NCI-H128 (cell line): ENCODE data around the gene SPINDOC.
A peak's percentile ranks its signal among the peaks of the same experiment; 100 is the strongest.

Source experiments
- DNase-seq: peaks from one replicate; lab custom pipeline; 2025; ENCODE audit not compliant: unreplicated experiment; lab: John Stamatoyannopoulos, UW

SPINDOC gene

GRCh38 chr11:63832336-63832735 lies 19.1 kb downstream of the SPINDOC start:
- DNase-seq: no peak

DNA sequence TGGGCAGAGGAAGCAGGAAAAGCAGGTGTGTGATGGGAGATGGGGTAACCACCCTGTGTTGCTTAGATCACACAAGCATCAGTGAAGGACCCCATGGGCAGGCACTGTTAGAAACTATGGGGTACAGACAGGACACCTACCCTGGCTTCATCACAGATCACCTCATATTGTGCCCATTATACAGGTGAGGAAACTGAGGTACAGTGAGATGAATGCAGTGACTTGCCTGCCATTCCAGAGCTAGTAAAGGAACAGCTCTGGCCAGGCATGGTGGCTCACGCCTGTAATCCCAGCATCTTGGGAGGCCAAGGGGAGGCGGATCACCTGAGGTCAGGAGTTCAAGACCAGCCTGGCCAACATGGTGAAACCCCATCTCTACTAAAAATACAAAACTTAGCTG lies 19.8 kb downstream of the SPINDOC start:
- no peak for DNase-seq

DNA sequence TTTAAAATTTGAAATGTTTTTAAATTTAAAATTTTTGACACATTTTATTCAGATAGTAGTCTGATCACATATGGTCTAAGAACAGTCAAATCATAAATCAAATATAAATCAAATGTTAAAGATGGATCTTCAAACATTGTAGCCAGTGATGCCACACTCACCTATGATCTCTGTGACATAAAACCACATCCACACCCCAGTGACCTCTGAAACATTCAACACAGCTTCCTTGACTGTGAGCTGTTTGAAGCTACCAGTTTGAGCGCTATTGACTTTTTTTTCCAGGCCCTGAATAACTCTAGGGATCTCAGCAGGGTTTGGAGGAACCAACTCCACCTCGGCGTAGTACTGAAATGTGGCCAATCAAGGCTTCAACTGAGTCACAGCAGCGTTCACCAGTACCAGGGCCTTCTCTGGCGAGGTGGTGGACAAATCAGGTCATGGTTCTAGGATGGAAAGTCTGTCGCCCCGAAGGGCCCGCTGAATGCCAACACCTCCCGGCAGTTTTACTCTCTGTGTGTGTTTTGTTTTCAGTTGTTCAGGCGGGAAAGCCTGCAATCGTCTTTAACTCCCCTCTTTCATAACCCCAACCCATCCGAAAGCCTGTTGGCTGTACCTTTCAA lies 21.4 kb downstream of the SPINDOC start:
- DNase-seq: no peak

GRCh38 chr11:63835158-63835545 lies 21.9 kb downstream of the SPINDOC start:
- DNase-seq: no peak

- DNase-seq: peak; percentile 86
These were observed 23.9 kb downstream of the SPINDOC start for GRCh38 chr11:63837027-63837688.

DNA sequence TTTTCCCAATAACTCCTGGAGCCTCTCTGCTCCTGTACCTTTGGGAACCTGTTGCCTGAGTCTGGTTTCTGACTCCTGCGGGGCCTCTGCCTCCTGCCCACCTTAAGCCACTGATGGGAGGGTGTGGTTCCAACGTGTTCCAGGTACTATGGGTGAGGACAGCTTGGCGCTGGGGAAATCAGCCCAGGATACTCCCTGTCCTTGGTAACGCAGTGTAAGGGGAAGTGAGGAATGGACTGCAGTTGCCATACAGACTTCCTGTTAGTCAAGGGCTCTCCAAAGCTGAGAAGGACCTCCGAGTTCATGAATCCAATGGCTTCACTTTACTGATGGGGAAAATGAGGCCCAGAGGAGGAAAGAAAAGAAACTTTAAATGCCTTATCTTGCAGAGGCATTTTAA lies 24.5 kb downstream of the SPINDOC start:
- DNase-seq: no peak

DNA sequence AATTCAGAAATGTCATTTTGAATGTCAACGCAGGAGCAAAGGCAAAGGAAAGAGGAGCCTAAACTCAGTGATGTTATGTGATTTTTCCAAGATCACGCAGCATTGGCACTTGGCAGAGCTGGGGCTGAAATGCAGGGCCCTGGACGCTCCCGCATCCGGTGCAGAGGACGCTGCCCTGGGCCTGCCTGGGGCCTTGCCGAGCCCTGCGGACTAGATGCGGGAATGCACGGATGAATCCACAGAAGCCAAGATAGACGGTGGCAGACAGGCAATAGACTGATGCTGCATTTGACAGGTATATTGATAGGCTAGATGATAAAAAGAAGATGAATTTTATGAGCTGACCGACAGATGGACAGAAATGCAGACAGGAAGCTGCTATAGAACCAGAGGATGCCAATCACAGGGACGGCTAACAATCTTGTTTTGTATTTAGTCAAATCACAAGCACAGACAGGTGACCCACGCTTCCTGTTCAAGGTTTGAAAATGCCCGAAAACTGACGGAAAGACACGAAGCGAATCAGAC lies 25.0 kb downstream of the SPINDOC start:
- no peak for DNase-seq

- peak; percentile 100 for DNase-seq
These were observed 25.6 kb downstream of the SPINDOC start, which contains the start of gene MARK2 for GRCh38 chr11:63838678-63839507. Gene MARK2, plus strand, starts transcription at chr11:63839110. Its CDS starts 397 bp downstream, at chr11:63839507.

- DNase-seq: no peak
These were observed 26.5 kb downstream of the SPINDOC start for GRCh38 chr11:63839508-63840355.

- DNase-seq: no peak
These were observed 27.3 kb downstream of the SPINDOC start for GRCh38 chr11:63840356-63841060.

DNA sequence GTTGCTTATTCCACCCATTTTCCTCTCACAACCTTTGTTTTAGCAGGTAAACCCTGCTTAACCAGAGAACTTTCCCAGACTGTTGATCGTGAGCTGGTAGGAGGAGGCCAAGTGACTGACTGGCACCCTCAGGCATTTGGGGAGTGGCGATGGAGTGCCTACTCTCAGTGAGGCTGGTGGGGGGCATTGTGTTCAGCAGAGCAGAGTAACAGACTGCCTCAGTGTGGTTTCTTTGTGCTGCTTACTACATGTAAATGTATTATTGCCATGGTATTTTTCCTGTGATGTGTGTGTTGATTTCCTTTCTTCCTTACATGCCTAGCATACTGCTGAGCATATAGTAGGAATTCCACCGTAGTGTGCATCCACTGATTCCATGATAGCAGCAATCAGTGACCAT lies 28.3 kb downstream of the SPINDOC start:
- peak; percentile 42 for DNase-seq

- DNase-seq: no peak
These were observed 29.8 kb downstream of the SPINDOC start for GRCh38 chr11:63843041-63843440.

- no peak for DNase-seq
These were observed 31.6 kb downstream of the SPINDOC start for GRCh38 chr11:63844836-63845235.

- no peak for DNase-seq
These were observed 32.0 kb downstream of the SPINDOC start for GRCh38 chr11:63845303-63845702.

- DNase-seq: no peak
These were observed 32.7 kb downstream of the SPINDOC start for GRCh38 chr11:63845911-63846310.

DNA sequence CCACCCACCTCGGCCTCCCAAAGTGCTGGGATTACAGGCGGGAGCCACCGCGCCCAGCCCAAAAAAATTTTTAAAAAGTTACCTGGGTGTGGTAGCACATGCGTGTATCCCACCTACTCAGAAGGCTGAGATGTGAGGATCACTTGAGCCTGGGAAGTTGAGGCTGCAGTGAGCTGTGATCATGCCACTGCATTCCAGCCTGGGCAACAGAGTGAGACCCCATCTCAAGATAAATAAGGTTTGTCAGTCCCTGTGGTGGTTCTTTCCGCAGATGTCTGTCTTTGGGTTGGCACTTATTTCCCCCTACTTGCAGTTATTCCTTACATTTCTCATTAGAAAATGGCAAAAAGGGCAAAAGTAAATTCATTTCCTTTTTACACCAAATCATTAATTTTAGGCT lies 33.6 kb downstream of the SPINDOC start:
- no peak for DNase-seq

DNA sequence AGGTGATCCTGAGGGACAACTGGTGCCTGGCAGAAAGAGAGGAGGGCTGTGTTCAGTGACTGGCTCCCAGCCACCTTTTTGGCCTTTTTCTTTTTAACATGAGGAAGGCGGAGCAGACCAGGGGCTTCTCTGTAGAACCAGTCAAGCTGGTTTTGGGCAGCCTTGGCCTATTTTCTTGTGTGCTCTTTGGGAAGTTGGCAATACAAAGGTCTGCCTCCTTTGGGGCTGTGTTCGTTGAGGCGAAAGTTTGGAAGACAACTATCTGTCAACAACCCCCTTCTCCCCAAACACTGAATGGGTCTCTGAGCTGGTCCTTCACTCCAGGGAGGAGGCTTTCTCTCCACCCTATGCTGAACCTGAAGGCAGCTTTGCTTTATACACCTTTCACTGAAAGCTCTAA lies 34.1 kb downstream of the SPINDOC start:
- no peak for DNase-seq

DNA sequence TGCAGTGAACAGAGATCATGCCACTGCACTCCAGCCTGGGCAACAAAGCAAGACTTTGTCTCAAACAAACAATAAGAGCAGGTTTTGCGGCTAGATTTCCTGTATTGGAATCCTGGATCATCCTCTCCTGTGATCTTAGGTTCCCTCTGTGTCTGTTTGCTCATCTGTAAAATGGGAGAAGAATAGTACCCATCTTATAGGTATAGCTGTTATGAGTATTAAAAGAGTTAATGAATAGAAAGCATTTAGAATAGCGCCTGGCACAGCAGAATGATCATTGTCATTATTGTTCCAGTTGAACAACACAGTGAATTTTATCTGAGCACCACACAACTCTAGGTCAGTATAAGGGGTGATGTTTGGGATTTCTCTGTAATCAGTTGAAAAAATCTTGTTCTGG lies 36.4 kb downstream of the SPINDOC start:
- no peak for DNase-seq

DNA sequence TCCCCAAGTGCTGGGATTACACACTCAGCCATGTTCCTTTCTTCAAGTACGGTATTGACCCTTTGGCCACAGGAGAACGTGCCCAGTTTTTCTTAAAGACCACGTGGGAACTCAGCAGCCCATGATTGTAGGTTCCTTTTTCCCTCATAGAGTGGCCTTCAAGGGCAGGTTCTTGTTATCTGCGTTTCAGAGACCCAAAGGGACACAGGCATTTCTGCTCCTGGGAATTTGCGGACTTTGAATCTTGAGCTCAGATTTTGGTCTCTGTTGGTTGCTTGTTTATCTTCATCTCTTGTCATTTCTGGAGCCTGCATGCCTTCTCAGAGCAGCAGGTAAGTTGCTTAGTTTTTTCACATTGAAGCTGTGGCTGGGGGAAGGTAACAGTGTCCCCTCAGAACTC lies 37.7 kb downstream of the SPINDOC start:
- DNase-seq: no peak

GRCh38 chr11:63851364-63851763 lies 38.1 kb downstream of the SPINDOC start:
- no peak for DNase-seq
